Measurements from ENCODE around the gene TBC1D23. TPM values are rescaled to one million over a fixed set of nuclear protein-coding genes. Genes with fewer than 3 reads are reported as not detected.

TBC1D23 gene
- total RNA-seq (2021), result 68.0 and 68.7 TPM in 2 replicates
- Bru-seq, nascent RNA, result percentile 96 among the genes with signal in this experiment
- BruChase-seq, experiment 1, labeled RNA remaining after a 2-hour chase, result percentile 97 among the genes with signal in this experiment
- BruChase-seq, experiment 2, labeled RNA remaining after a 6-hour chase, result percentile 91 among the genes with signal in this experiment
- long read RNA-seq, full-length matches to known transcripts, result 119 of 150 reads
- long read RNA-seq, partial matches to known transcripts, result 8 of 150 reads
- long read RNA-seq, other reads (novel, unspliced or antisense), result 23 of 150 reads

DNA sequence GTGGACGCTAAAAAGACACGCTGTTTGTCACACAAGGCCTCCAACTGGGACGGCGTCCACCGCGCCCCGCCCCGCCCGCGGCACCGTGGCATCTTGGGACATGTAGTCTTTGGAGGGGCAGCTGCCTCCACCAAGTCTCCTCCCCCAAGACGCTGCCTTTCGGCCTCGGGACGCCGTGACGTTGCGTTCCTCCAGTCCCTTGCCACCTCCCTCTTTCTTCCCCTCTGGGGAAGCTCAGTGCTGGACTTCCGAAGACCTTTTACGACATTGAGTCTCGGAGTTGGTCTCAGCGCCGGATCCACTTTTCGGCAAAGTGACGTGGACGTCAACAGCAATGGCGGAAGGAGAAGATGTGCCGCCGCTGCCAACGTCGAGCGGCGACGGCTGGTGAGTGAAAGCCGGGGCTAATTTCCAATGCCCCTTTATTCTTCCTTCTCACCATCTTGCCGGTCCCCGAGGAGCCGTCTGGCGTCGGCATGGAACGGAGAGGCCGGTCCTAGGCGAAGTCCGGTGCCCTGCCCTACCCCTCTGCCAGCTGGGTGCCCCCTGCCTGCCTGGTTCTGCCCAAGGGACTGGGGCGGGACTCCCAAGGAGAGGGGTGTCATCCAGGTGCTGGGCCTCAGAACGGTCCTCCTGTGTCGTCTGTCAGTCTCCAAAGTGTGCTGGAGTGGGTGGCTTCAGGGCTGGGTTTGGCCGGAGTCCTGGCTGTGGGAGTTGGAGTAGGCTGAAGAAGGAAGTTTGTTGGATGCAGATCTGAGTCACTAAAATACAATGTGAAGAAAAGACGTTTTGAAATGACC lies at the start of gene TBC1D23:
Gene TBC1D23, plus strand, starts transcription at position 308 of the 800 bp plus-strand sequence. Its CDS starts 27 bp downstream, at position 335.
- Histone ChIP-seq H3K4me2 (peak within 1 kb of the TSS; percentile 90), H3K27ac (peak within 1 kb of the TSS; percentile 89), H4K20me1 (ENCODE audit: insufficient read depth) (peaks cover 30% of the 10 kb centered on the region), H3K79me2 (ENCODE audit: low read depth) (peaks cover 50% of the 10 kb centered on the region), H3F3A (ENCODE audit: insufficient read depth, low read depth) (peaks cover 17% of the 10 kb centered on the region), H3K9me3 (ENCODE audit: insufficient read depth, low read depth) (no peaks in the 10 kb centered on the region), H3K4me3 (peak within 1 kb of the TSS; percentile 78), H3K4me1 (replicated peaks; ENCODE audit: insufficient read depth) (peaks cover 51% of the 10 kb centered on the region), H3K9me2 (ENCODE audit: insufficient read depth) (no peaks in the 10 kb centered on the region), H3K27me3 (ENCODE audit: insufficient read depth, low read depth) (no peaks in the 10 kb centered on the region), H2AFZ (peak within 1 kb of the TSS; percentile 93), H3K36me3 (ENCODE audit: low read depth) (no peaks in the 10 kb centered on the region)
- intact Hi-C loops (cut with micrococcal nuclease; ENCODE audit: unreplicated experiment), result loop anchor here (1.0 to 5.0 kb wide), 3 partner anchors 140 to 364 kb away; partner anchors contain the start of genes LNP1 and TOMM70
- BruUV-seq (replicated peaks), result TSS peak; percentile 62
- DNase-seq, result peak; percentile 100
- CTCF ChIA-PET, result interaction anchor here (0.5 to 0.8 kb wide), 4 partner anchors 154 to 418 kb away, joined by 3 to 8 read pairs (median 4); no protein-coding TSS in a partner anchor
- no peak for TF ChIP-seq EZH2 (IDR thresholded peaks at IDR 0.05; ENCODE audit: low read depth)
- TF ChIP-seq, protein P1, sequence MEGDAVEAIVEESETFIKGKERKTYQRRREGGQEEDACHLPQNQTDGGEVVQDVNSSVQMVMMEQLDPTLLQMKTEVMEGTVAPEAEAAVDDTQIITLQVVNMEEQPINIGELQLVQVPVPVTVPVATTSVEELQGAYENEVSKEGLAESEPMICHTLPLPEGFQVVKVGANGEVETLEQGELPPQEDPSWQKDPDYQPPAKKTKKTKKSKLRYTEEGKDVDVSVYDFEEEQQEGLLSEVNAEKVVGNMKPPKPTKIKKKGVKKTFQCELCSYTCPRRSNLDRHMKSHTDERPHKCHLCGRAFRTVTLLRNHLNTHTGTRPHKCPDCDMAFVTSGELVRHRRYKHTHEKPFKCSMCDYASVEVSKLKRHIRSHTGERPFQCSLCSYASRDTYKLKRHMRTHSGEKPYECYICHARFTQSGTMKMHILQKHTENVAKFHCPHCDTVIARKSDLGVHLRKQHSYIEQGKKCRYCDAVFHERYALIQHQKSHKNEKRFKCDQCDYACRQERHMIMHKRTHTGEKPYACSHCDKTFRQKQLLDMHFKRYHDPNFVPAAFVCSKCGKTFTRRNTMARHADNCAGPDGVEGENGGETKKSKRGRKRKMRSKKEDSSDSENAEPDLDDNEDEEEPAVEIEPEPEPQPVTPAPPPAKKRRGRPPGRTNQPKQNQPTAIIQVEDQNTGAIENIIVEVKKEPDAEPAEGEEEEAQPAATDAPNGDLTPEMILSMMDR (conservative IDR thresholded peaks at IDR 0.05), result 0 out of 2 replicates have a peak, but pooled peaks have one; percentile 14
- POLR2A ChIA-PET (ENCODE audit: unreplicated experiment), result interaction anchor here (0.6 to 2.9 kb wide), 12 partner anchors 8 to 1463 kb away, joined by 3 to 19 read pairs (median 5); partner anchors contain the start of genes CEP97 and CMSS1

DNA sequence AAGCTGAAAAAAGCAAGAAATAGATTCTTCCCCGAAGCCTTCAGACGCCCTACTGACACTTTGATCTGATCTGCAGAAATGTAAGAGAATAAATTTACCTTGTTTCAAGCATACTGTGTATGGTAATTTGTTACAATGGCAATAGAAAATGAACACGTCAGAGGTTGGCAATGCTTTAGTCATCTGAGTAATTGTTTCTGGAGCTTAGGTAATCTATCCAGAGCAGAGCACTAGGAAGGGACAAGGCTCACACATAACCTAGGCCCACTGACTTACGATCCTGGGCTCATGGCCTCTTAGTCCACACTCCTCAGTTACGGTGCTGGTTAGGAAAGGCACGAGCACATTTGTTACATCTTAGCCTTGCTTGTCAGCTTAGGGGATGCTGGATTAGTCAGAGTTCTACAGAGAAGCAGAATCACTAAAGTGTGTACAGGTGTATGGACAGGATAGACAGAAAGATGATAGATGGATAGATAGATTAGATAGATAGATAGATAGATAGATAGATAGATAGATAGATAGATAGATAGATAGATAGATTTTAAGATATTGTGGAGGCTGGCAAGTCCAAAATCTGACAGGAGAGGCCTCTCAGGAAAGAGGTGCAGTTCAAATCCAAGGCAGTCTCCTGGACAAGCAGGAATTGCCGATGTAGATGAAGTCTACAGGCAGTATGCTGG lies 46.8 kb upstream of the TBC1D23 start:
- peaks cover 2% of the 10 kb centered on the region for H3K9me3 ChIP-seq (ENCODE audit: insufficient read depth, low read depth)
- ChIA-PET POLR2A (ENCODE audit: unreplicated experiment) (no interaction called here), CTCF (no interaction called here)
- H3K36me3 ChIP-seq (ENCODE audit: low read depth), result no peaks in the 10 kb centered on the region
- H3K4me1 ChIP-seq (replicated peaks; ENCODE audit: insufficient read depth), result no peaks in the 10 kb centered on the region
- H2AFZ ChIP-seq, result no peak overlapping the region
- H3K27me3 ChIP-seq (ENCODE audit: insufficient read depth, low read depth), result no peaks in the 10 kb centered on the region
- no peak overlapping the region for H3K27ac ChIP-seq
- DNase-seq, result no peak
- intact Hi-C loops (cut with micrococcal nuclease; ENCODE audit: unreplicated experiment), result no loop called here
- no peaks in the 10 kb centered on the region for H3K9me2 ChIP-seq (ENCODE audit: insufficient read depth)
- no peaks in the 10 kb centered on the region for H4K20me1 ChIP-seq (ENCODE audit: insufficient read depth)
- TF ChIP-seq, protein P1 (conservative IDR thresholded peaks at IDR 0.05), result no peak
- no peak for TF ChIP-seq EZH2 (IDR thresholded peaks at IDR 0.05; ENCODE audit: low read depth)
- no peak overlapping the region for H3K4me3 ChIP-seq
- no peak overlapping the region for H3K4me2 ChIP-seq
- BruUV-seq (replicated peaks), result no TSS peak
- no peaks in the 10 kb centered on the region for H3F3A ChIP-seq (ENCODE audit: insufficient read depth, low read depth)
- H3K79me2 ChIP-seq (ENCODE audit: low read depth), result no peaks in the 10 kb centered on the region

DNA sequence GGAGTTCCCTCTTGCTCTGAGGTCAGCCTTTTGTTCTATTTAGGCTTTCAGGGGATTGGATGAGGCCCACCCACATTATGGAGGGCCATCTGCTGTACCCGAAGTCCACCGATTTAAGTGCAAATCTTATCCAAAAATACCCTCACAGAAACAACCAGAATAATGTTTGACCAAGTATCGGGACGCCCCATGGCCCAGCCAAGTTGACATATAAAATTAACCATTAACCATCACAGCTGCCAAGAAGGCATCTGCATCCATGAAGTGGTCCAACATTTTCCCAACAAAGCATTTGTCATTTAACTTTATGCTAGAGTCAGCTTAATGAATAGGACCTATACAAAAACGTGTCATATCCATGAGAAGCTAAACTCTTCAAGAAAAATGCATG lies 46.2 kb upstream of the TBC1D23 start:
- Histone ChIP-seq H3K79me2 (ENCODE audit: low read depth) (no peaks in the 10 kb centered on the region), H3K4me1 (replicated peaks; ENCODE audit: insufficient read depth) (no peaks in the 10 kb centered on the region), H3K27me3 (ENCODE audit: insufficient read depth, low read depth) (no peaks in the 10 kb centered on the region), H3F3A (ENCODE audit: insufficient read depth, low read depth) (no peaks in the 10 kb centered on the region), H2AFZ (no peak overlapping the region), H3K36me3 (ENCODE audit: low read depth) (no peaks in the 10 kb centered on the region), H3K27ac (no peak overlapping the region), H3K4me2 (no peak overlapping the region), H4K20me1 (ENCODE audit: insufficient read depth) (no peaks in the 10 kb centered on the region), H3K9me2 (ENCODE audit: insufficient read depth) (no peaks in the 10 kb centered on the region), H3K9me3 (ENCODE audit: insufficient read depth, low read depth) (peaks cover 7% of the 10 kb centered on the region), H3K4me3 (no peak overlapping the region)
- no peak for DNase-seq
- ChIA-PET POLR2A (ENCODE audit: unreplicated experiment) (no interaction called here), CTCF (no interaction called here)
- intact Hi-C loops (cut with micrococcal nuclease; ENCODE audit: unreplicated experiment), result no loop called here
- TF ChIP-seq EZH2 (IDR thresholded peaks at IDR 0.05; ENCODE audit: low read depth), result no peak
- TF ChIP-seq, protein P1 (conservative IDR thresholded peaks at IDR 0.05), result no peak
- no TSS peak for BruUV-seq (replicated peaks)

Data from PC-9 (cell line).